Sigmoid colon (tissue), 4 donors: Measurements from ENCODE around the gene KLRD1.

ENCODE experiments used
- CTCF ChIP-seq, 4 experiments: fragments of 450-650 bp in 3 of 4; fragments of 200-600 bp in 1 of 4; IDR thresholded peaks; one replicate each; pipeline ENCODE4 v1.5.1; 2016 to 2019; ENCODE audit warnings: antibody characterized with exemption in 4 of 4, mild to moderate bottlenecking in 3 of 4, moderate library complexity in 2 of 4
- EP300 ChIP-seq, 4 donors: sonication (generic); formaldehyde crosslinking; IDR thresholded peaks; one replicate each; pipeline ENCODE4 v1.6.1; 2017; ENCODE audit warnings: antibody characterized with exemption in 4 of 4
- POLR2AphosphoS5 ChIP-seq, 4 donors: sonication (generic); formaldehyde crosslinking; IDR thresholded peaks; one replicate each; pipeline ENCODE4 v1.6.1; 2017; ENCODE audit warnings: antibody characterized with exemption in 4 of 4

- TF ChIP-seq EP300 (IDR thresholded peaks at IDR 0.05) = no peak
- no peak for TF ChIP-seq CTCF (IDR thresholded peaks at IDR 0.05)
- no peak for TF ChIP-seq POLR2AphosphoS5 (IDR thresholded peaks at IDR 0.05)
Observed at GRCh38 chr12:10363658-10363913, 55.9 kb downstream of the KLRD1 start.
